ENCODE data around the gene ELL2. TPM values are rescaled to one million over a fixed set of nuclear protein-coding genes. Genes with fewer than 3 reads are reported as not detected.
"Not testable (repeated sequence)": the region's sequence is repeated elsewhere in the genome, so short reads cannot be mapped to it uniquely, and the experiment has no call there.

Gene ELL2
- total and polyA plus RNA-seq, 9 of the 15 experiments (the other 6 are each of a cell fraction or from before 2014, with no cell fraction given): 4.3 to 18.3 (median 14.5) TPM

DNA sequence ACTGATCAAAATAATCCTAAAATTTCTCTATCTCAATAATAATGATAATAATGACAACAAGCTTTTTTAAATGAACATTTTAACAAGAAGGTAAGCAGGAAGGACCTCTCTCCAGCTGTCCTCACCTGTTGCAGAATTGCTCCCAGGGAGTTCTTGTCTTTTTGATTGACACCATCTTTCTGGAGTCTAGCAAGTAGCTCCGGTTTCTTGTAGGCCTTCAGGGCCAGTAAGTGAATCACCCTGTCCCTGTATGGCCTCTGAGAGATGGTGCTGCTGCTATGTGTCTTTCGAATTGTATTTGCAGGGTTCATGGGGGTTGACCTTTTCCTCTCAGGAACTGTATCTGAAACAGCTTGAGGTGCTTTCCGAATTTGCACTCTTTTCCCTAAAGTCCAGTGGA is 55.3 kb downstream of the ELL2 start:
- intact Hi-C loops (cut with micrococcal nuclease); DNase-seq (ENCODE audit: extremely low read depth in 1 of 4, low spot score in 3 of 4); H3K79me2 ChIP-seq (ENCODE audit: control insufficient read depth, insufficient read depth, low read length); H3K36me3 ChIP-seq (ENCODE audit: control insufficient read depth, insufficient read depth, low read length); ATAC-seq; H3K9me3 ChIP-seq (replicated peaks; ENCODE audit: control insufficient read depth, insufficient read depth, low read depth, low read length); H4K20me1 ChIP-seq (replicated peaks; ENCODE audit: control insufficient read depth, insufficient read depth, low read length); H3K9me1 ChIP-seq (ENCODE audit: control insufficient read depth, insufficient read depth, low read length); H3K27ac ChIP-seq (ENCODE audit: extremely low read depth, low read depth, low read length); CTCF ChIA-PET (ENCODE audit: low intra/inter-chr PET ratio); FAIRE-seq; H2AFZ ChIP-seq (ENCODE audit: low read depth, low read length); H3K27me3 ChIP-seq (ENCODE audit: control insufficient read depth in 2 of 2, insufficient read depth in 2 of 2, low read length in 2 of 2); H3K9ac ChIP-seq (ENCODE audit: insufficient read depth in 1 of 2, low read depth in 2 of 2, low read length in 2 of 2); H3K4me3 ChIP-seq; H3K4me2 ChIP-seq (ENCODE audit: insufficient read depth, low read length); H3K4me1 ChIP-seq (replicated peaks in 1 of 2; ENCODE audit: control insufficient read depth in 2 of 2, insufficient read depth in 2 of 2, low read length in 2 of 2); BruUV-seq (replicated peaks); in situ Hi-C loops (cut with MboI): not testable (repeated sequence)
- 64% methylated on average over 3 of the region's 3 CpGs for WGBS (ENCODE audit: insufficient coverage, low coverage, missing lambda C conversion rate)
- POLR2A ChIA-PET: interaction anchor here (1.0 kb wide), 1 partner anchor 13 kb away, joined by 3 read pairs; no protein-coding TSS in a partner anchor
- TF ChIP-seq PKNOX1 (IDR thresholded peaks at IDR 0.05): peak; percentile 72

GRCh38 chr5:95904827-95905226 is 56.8 kb downstream of the ELL2 start:
- Histone ChIP-seq H3K27ac (ENCODE audit: extremely low read depth, low read depth, low read length) (no peak overlapping the region), H3K9ac (ENCODE audit: insufficient read depth in 1 of 2, low read depth in 2 of 2, low read length in 2 of 2) (no peak overlapping the region), H3K4me3 (no peak overlapping the region), H3K9me1 (ENCODE audit: control insufficient read depth, insufficient read depth, low read length) (no peaks in the 10 kb centered on the region), H4K20me1 (replicated peaks; ENCODE audit: control insufficient read depth, insufficient read depth, low read length) (no peaks in the 10 kb centered on the region), H3K79me2 (ENCODE audit: control insufficient read depth, insufficient read depth, low read length) (no peaks in the 10 kb centered on the region), H3K27me3 (ENCODE audit: control insufficient read depth in 2 of 2, insufficient read depth in 2 of 2, low read length in 2 of 2) (no peaks in the 10 kb centered on the region), H3K4me2 (ENCODE audit: insufficient read depth, low read length) (no peak overlapping the region), H2AFZ (ENCODE audit: low read depth, low read length) (no peak overlapping the region), H3K9me3 (replicated peaks; ENCODE audit: control insufficient read depth, insufficient read depth, low read depth, low read length) (no peaks in the 10 kb centered on the region), H3K4me1 (replicated peaks in 1 of 2; ENCODE audit: control insufficient read depth in 2 of 2, insufficient read depth in 2 of 2, low read length in 2 of 2) (no peaks in the 10 kb centered on the region; a peak in 1 of 5 replicates), H3K36me3 (ENCODE audit: control insufficient read depth, insufficient read depth, low read length) (peaks cover 10% of the 10 kb centered on the region)
- intact Hi-C loops (cut with micrococcal nuclease): no loop called here
- FAIRE-seq: no peak
- BruUV-seq (replicated peaks): no TSS peak
- in situ Hi-C loops (cut with MboI): no loop called here
- DNase-seq (ENCODE audit: extremely low read depth in 1 of 4, low spot score in 3 of 4): no peak
- WGBS (ENCODE audit: insufficient coverage, low coverage, missing lambda C conversion rate): 78% methylated on average over 5 of the region's 5 CpGs
- ChIA-PET POLR2A (no interaction called here), CTCF (ENCODE audit: low intra/inter-chr PET ratio) (interaction anchor here (0.5 kb wide), 1 partner anchor 290 kb away, joined by 3 read pairs; no protein-coding TSS in a partner anchor)
- no peak for ATAC-seq
- TF ChIP-seq MECOM (CRISPR knock-in tag; IDR thresholded peaks at IDR 0.05) (no peak), RERE (CRISPR knock-in tag; IDR thresholded peaks at IDR 0.05; ENCODE audit: borderline replicate concordance) (no peak), BACH1 (tag; IDR thresholded peaks at IDR 0.05) (no peak)
- TF ChIP-seq, protein P1, sequence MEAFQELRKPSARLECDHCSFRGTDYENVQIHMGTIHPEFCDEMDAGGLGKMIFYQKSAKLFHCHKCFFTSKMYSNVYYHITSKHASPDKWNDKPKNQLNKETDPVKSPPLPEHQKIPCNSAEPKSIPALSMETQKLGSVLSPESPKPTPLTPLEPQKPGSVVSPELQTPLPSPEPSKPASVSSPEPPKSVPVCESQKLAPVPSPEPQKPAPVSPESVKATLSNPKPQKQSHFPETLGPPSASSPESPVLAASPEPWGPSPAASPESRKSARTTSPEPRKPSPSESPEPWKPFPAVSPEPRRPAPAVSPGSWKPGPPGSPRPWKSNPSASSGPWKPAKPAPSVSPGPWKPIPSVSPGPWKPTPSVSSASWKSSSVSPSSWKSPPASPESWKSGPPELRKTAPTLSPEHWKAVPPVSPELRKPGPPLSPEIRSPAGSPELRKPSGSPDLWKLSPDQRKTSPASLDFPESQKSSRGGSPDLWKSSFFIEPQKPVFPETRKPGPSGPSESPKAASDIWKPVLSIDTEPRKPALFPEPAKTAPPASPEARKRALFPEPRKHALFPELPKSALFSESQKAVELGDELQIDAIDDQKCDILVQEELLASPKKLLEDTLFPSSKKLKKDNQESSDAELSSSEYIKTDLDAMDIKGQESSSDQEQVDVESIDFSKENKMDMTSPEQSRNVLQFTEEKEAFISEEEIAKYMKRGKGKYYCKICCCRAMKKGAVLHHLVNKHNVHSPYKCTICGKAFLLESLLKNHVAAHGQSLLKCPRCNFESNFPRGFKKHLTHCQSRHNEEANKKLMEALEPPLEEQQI (IDR thresholded peaks at IDR 0.05): no peak

Measured in K562 (cell line).